ENCODE results near the gene ZNRF3. TPM values are rescaled to one million over a fixed set of nuclear protein-coding genes. Genes with fewer than 3 reads are reported as not detected.

ZNRF3 gene
- polyA plus RNA-seq, 1 donor from 2014 or later = 2.9 TPM

DNA sequence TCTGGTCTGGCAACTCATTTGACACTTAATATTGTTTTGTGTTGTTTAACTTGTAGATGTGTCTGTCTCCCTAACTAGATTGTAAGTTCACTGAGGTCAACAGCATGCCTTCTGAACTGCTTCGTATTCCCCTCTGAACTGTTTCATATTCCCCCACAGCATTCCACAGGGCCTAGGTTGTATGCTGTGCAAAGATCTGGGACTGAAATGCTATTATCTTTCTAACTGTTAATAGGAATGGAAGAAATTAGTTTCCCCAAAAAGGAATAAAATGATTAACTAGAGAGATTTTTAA, 38.2 kb downstream of the ZNRF3 start:
- H3F3A ChIP-seq (ENCODE audit: insufficient read depth, low read length, poor library complexity, severe bottlenecking) = no peaks in the 10 kb centered on the region
- no peak overlapping the region for H3K9ac ChIP-seq (ENCODE audit: low read length)
- no peaks in the 10 kb centered on the region for H4K20me1 ChIP-seq (ENCODE audit: insufficient read depth)
- no peaks in the 10 kb centered on the region for H3K9me2 ChIP-seq (ENCODE audit: insufficient read depth, low read length)
- H3K9me3 ChIP-seq (ENCODE audit: low read length) = no peaks in the 10 kb centered on the region
- H3K27me3 ChIP-seq (ENCODE audit: insufficient read depth, low read depth, low read length) = no peaks in the 10 kb centered on the region
- H3K79me2 ChIP-seq (replicated peaks; ENCODE audit: insufficient read depth, low read length) = no peaks in the 10 kb centered on the region
- no peak overlapping the region for H2AFZ ChIP-seq (ENCODE audit: low read depth, low read length)
- H3K36me3 ChIP-seq (ENCODE audit: insufficient read depth, low read length) = no peaks in the 10 kb centered on the region
- no peak overlapping the region for H3K4me3 ChIP-seq (ENCODE audit: low read length)
- TF ChIP-seq, protein P1, sequence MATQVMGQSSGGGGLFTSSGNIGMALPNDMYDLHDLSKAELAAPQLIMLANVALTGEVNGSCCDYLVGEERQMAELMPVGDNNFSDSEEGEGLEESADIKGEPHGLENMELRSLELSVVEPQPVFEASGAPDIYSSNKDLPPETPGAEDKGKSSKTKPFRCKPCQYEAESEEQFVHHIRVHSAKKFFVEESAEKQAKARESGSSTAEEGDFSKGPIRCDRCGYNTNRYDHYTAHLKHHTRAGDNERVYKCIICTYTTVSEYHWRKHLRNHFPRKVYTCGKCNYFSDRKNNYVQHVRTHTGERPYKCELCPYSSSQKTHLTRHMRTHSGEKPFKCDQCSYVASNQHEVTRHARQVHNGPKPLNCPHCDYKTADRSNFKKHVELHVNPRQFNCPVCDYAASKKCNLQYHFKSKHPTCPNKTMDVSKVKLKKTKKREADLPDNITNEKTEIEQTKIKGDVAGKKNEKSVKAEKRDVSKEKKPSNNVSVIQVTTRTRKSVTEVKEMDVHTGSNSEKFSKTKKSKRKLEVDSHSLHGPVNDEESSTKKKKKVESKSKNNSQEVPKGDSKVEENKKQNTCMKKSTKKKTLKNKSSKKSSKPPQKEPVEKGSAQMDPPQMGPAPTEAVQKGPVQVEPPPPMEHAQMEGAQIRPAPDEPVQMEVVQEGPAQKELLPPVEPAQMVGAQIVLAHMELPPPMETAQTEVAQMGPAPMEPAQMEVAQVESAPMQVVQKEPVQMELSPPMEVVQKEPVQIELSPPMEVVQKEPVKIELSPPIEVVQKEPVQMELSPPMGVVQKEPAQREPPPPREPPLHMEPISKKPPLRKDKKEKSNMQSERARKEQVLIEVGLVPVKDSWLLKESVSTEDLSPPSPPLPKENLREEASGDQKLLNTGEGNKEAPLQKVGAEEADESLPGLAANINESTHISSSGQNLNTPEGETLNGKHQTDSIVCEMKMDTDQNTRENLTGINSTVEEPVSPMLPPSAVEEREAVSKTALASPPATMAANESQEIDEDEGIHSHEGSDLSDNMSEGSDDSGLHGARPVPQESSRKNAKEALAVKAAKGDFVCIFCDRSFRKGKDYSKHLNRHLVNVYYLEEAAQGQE (IDR thresholded peaks at IDR 0.05; ENCODE audit: borderline replicate concordance) = no peak
- TF ChIP-seq EP300 (conservative IDR thresholded peaks at IDR 0.05; ENCODE audit: poor library complexity, severe bottlenecking) (no peak), SMC3 (conservative IDR thresholded peaks at IDR 0.05; ENCODE audit: poor library complexity) (no peak), TAF1 (IDR thresholded peaks at IDR 0.05; ENCODE audit: low read depth) (no peak), RAD21 (conservative IDR thresholded peaks at IDR 0.05) (no peak)
- TF ChIP-seq, protein P2, sequence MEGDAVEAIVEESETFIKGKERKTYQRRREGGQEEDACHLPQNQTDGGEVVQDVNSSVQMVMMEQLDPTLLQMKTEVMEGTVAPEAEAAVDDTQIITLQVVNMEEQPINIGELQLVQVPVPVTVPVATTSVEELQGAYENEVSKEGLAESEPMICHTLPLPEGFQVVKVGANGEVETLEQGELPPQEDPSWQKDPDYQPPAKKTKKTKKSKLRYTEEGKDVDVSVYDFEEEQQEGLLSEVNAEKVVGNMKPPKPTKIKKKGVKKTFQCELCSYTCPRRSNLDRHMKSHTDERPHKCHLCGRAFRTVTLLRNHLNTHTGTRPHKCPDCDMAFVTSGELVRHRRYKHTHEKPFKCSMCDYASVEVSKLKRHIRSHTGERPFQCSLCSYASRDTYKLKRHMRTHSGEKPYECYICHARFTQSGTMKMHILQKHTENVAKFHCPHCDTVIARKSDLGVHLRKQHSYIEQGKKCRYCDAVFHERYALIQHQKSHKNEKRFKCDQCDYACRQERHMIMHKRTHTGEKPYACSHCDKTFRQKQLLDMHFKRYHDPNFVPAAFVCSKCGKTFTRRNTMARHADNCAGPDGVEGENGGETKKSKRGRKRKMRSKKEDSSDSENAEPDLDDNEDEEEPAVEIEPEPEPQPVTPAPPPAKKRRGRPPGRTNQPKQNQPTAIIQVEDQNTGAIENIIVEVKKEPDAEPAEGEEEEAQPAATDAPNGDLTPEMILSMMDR (IDR thresholded peaks at IDR 0.05; ENCODE audit: poor library complexity, severe bottlenecking) = no peak
- H3K27ac ChIP-seq (ENCODE audit: low read length) = no peak overlapping the region
- no peak overlapping the region for H3K4me2 ChIP-seq (ENCODE audit: low read length)

GRCh38 chr22:28922540-28923244, 39.3 kb downstream of the ZNRF3 start:
- Histone ChIP-seq H3F3A (ENCODE audit: insufficient read depth, low read length, poor library complexity, severe bottlenecking) (no peaks in the 10 kb centered on the region), H3K27ac (ENCODE audit: low read length) (no peak overlapping the region), H2AFZ (ENCODE audit: low read depth, low read length) (no peak overlapping the region), H3K4me2 (ENCODE audit: low read length) (no peak overlapping the region), H3K9me2 (ENCODE audit: insufficient read depth, low read length) (no peaks in the 10 kb centered on the region), H3K79me2 (replicated peaks; ENCODE audit: insufficient read depth, low read length) (no peaks in the 10 kb centered on the region), H3K27me3 (ENCODE audit: insufficient read depth, low read depth, low read length) (no peaks in the 10 kb centered on the region), H3K9ac (ENCODE audit: low read length) (no peak overlapping the region), H3K4me3 (ENCODE audit: low read length) (no peak overlapping the region), H3K36me3 (ENCODE audit: insufficient read depth, low read length) (no peaks in the 10 kb centered on the region), H3K9me3 (ENCODE audit: low read length) (no peaks in the 10 kb centered on the region), H4K20me1 (ENCODE audit: insufficient read depth) (no peaks in the 10 kb centered on the region)
- no peak for TF ChIP-seq TAF1 (IDR thresholded peaks at IDR 0.05; ENCODE audit: low read depth)
- TF ChIP-seq RAD21 (conservative IDR thresholded peaks at IDR 0.05) = no peak
- TF ChIP-seq EZH2 (IDR thresholded peaks at IDR 0.05; ENCODE audit: borderline replicate concordance, insufficient read depth, low read length, poor library complexity, severe bottlenecking) = no peak
- TF ChIP-seq SMC3 (conservative IDR thresholded peaks at IDR 0.05; ENCODE audit: poor library complexity) = no peak
- no peak for TF ChIP-seq MXI1 (conservative IDR thresholded peaks at IDR 0.05; ENCODE audit: poor library complexity, severe bottlenecking)
- TF ChIP-seq, protein P2 (IDR thresholded peaks at IDR 0.05; ENCODE audit: poor library complexity, severe bottlenecking) = no peak
- TF ChIP-seq, protein P1 (IDR thresholded peaks at IDR 0.05; ENCODE audit: borderline replicate concordance) = no peak
- no peak for TF ChIP-seq EP300 (conservative IDR thresholded peaks at IDR 0.05; ENCODE audit: poor library complexity, severe bottlenecking)
- TF ChIP-seq POLR2AphosphoS5 (IDR thresholded peaks at IDR 0.05) = no peak
